ENCODE measurements around the gene EFCAB13. TPM values are rescaled to one million over a fixed set of nuclear protein-coding genes. Genes with fewer than 3 reads are reported as not detected.
"Not testable (repeated sequence)": the region's sequence is repeated elsewhere in the genome, so short reads cannot be mapped to it uniquely, and the experiment has no call there.

EFCAB13 gene
- total RNA-seq, 1 experiment from 2014 or later, result 5.9 TPM

- in situ Hi-C loops (cut with HindIII; ENCODE audit: low pct_unique_long_range_greater_than_20kb, low sequenced_read_pairs), result no loop called here
- DNase-seq (ENCODE audit: low read depth), result no peak
Measured at GRCh38 chr17:47388825-47389224, 65.1 kb downstream of the EFCAB13 start.

DNA sequence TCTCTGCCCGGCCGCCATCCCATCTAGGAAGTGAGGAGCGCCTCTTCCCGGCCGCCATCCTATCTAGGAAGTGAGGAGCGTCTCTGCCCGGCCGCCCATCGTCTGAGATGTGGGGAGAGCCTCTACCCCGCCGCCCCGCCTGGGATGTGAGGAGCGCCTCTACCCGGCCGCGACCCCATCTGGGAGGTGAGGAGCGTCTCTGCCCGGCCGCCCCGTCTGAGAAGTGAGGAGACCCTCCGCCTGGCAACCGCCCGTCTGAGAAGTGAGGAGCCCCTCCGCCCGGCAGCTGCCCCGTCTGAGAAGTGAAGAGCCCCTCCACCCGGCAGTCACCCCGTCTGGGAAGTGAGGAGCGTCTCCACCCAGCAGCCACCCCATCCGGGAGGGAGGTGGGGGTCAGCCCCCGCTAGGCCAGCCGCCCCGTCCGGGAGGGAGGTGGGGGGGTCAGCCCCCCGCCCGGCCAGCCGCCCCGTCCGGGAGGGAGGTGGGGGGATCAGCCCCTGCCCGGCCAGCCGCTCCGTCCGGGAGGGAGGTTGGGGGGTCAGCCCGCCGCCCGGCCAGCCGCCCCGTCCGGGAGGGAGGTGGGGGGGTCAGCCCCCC lies 73.9 kb downstream of the EFCAB13 start:
- DNase-seq (ENCODE audit: low read depth); in situ Hi-C loops (cut with HindIII; ENCODE audit: low pct_unique_long_range_greater_than_20kb, low sequenced_read_pairs): not testable (repeated sequence)

DNA sequence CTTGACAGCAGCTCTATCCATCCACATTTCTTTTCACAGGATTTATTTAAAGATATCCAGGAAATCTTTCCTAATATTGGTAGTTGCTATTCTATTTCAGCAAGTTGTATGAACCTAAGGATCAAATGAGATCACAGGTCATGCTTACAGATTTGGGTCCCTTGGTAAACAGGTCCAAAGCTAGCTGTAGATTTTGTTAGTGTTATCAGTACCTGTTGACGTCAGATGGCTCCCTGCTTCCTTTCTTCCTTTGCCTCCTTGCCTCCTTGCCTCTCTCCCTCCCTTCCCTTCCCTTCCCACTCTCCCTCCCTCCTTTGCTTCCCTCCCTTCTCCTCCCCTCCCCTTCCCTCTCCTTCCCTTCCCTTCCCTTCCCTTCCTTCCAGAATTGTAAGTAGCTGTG lies 76.6 kb downstream of the EFCAB13 start:
- in situ Hi-C loops (cut with HindIII; ENCODE audit: low pct_unique_long_range_greater_than_20kb, low sequenced_read_pairs), result no loop called here
- no peak for DNase-seq (ENCODE audit: low read depth)

- in situ Hi-C loops (cut with HindIII; ENCODE audit: low pct_unique_long_range_greater_than_20kb, low sequenced_read_pairs), result no loop called here
- no peak for DNase-seq (ENCODE audit: low read depth)
Measured at GRCh38 chr17:47401100-47401499, 77.3 kb downstream of the EFCAB13 start.

DNA sequence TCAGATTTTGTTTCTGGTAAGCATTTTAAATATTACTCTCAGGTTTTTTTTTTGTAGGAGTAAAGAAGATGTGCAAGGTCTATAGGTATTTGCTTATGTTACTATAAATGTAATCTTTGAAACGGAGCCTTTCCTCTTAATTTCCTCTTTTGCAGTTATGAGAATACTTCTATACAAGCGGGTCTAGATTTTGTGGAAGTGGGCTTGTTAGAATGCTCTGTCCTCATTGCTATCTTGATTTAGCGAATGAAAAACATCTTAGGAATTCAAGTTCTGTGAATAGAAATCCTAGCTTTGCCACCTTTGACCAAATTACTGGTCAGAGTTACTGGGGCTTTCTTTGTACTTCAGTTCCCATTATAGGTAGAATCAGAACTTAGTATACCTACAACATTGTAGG lies 80.3 kb downstream of the EFCAB13 start:
- in situ Hi-C loops (cut with HindIII; ENCODE audit: low pct_unique_long_range_greater_than_20kb, low sequenced_read_pairs), result no loop called here
- no peak for DNase-seq (ENCODE audit: low read depth)

DNA sequence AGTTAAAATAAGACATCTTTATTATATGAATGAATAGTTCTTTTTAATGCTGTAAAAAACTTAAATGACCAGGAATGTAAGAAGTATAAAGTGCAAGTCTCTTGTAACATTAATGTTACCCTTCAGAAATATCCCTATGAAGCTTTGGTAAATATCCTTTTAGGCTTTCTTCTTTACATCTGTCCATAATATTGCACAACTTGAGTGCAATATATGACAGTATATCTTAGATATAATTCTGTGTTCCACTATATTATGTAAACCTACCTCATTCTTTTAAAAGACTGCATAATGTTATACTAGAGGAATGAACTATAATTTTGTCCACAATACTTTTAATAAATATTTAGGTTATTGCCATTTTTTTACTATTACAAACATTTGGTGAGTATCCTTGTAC lies 81.1 kb downstream of the EFCAB13 start:
- DNase-seq (ENCODE audit: low read depth), result no peak
- in situ Hi-C loops (cut with HindIII; ENCODE audit: low pct_unique_long_range_greater_than_20kb, low sequenced_read_pairs), result no loop called here

DNA sequence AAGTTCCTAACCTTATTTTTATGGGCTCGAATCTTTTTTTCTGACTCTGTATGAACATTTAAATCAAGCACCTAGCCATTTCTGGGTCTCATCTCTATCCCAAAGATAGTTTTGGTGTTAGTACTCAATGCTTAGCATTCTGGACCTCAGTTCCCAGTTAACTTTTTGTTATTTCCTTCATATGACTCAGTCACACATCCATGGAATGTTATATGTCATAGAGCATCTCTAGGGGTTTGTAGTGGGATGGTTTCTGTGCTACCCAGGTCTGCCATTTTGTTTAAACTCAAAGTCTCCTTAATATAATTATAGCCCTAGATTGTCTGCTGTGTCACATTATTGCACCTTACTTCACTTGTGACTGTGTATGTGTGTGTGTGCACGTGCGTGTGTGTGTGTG lies 90.1 kb downstream of the EFCAB13 start:
- in situ Hi-C loops (cut with HindIII; ENCODE audit: low pct_unique_long_range_greater_than_20kb, low sequenced_read_pairs), result no loop called here

DNA sequence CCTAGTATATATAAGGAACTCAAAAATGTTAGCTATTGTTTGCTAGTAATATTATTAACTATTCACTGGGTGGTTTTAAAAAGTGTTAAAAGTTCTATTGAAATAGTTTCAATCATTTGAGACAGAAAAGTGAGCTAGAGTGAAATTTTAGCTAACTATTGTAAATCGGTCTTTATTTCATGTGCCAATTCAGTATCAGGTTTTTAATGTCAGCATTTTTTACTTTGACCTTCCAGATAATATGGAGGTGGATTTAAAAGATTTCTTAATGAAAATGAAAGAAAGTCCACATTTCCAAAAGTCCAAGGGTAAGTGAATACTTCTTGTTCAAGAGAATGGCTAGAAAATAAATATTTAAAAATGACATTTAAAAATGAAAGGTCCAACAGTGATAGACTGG lies 90.9 kb downstream of the EFCAB13 start:
- DNase-seq (ENCODE audit: low read depth), result no peak
- in situ Hi-C loops (cut with HindIII; ENCODE audit: low pct_unique_long_range_greater_than_20kb, low sequenced_read_pairs), result no loop called here

More for the DNA sequence above, 90.1 kb downstream of the EFCAB13 start:
- no peak for DNase-seq (ENCODE audit: low read depth)

DNA sequence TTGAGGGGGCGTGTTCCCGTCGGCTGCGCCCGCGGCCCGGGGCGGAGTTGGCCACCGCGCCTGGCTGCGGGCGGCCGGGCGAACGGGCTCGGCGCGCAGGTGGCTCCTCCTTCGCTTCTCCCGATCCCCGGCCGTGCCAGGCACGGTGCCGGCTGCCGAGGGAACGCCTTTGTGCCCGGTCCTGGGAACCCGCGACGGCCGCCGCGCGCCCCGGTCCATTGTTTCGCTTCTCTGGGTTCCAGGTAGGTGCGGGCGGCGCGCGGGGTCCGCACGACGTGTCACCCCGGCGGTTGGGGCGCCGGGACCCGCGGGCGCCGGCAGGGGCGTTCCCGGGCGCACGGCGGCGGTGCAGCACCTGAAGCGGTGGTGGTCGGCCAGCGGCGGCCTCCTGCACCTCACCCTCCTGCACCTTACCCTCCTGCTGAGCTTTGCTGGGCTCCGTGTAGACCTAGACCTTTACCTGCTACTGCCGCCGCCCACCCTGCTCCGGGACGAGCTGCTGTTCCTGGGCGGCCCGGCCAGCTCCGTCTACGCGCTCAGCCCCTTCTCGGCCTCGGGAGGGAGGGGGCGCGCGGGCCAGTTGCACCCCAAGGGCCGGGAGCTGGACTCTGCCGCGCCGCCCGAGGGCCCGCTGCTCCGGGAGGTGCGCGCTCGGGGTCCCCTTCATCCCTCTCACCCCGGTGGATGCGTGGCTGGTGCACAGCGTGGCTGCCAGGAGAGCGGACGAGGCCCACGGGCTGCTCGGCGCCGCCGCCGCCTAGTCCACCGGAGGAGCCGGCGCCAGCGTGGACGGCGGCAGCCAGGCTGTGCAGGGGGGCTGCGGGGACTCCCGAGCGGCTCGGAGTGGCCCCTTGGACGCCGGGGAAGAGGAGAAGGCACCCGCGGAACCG lies 99.9 kb downstream of the EFCAB13 start:
- in situ Hi-C loops (cut with HindIII; ENCODE audit: low pct_unique_long_range_greater_than_20kb, low sequenced_read_pairs), result no loop called here
- DNase-seq (ENCODE audit: low read depth), result no peak

DNA sequence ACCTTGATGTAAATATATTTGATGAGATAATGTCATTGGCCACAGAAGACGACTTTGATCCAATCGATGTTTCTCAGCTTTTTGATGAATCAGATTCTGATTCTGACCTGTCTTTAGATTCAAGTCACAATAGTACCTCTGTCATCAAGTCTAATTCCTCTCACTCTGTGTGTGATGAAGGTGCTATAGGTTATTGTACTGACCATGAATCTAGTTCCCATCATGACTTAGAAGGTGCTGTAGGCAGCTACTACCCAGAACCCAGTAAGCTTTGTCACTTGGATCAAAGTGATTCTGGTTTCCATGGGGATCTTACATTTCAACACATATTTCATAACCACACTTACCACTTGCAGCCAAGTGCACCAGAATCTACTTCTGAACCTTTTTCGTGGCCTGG lies 101.5 kb downstream of the EFCAB13 start:
- in situ Hi-C loops (cut with HindIII; ENCODE audit: low pct_unique_long_range_greater_than_20kb, low sequenced_read_pairs); DNase-seq (ENCODE audit: low read depth): not testable (repeated sequence)

DNA sequence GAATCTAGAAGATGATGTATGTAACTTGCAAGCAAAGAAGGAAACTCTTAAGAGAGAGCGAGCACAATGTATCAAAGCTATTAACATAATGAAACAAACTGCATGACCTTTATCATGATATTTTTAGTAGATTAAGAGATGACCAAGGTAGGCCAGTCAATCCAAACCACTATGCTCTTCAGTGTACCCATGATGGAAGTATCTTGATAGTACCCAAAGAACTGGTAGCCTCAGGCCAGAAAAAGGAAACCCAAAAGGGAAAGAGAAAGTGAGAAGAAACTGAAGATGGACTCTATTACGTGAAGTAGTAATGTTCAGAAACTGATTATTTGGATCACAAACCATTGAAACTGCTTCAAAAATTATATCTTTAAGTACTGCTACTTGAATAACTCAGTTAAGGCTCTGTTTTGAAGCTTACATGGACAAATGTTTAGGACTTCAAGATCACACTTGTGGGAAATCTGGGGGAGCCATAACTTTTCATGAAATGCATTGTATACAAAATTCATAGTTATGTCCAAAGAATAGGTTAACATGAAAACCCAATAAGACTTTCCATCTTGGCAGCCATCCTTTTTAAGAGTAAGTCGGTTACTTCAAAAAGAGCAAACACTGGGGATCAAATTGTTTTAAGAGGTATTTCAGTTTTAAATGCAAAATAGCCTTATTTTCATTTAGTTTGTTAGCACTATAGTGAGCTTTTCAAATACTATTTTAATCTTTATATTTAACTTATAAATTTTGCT lies 102.3 kb downstream of the EFCAB13 start:
- DNase-seq (ENCODE audit: low read depth); in situ Hi-C loops (cut with HindIII; ENCODE audit: low pct_unique_long_range_greater_than_20kb, low sequenced_read_pairs): not testable (repeated sequence)

DNA sequence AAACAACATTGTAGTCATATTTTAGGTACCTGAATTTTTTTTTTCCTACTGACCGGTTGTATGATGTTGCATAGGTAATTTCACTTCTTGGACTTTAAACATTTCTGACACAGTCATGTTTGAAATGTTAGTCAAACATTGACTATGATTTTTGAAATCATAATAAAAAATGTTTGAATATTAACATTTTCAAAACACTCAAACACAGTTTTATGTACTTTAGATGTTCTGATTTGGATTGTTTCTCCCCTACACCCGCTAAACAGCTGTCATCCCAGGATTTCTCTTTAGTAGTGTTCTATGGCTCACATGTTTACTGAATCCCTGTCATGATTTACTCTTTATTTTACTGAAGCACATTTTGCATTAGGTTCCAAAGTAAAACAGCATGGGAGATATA lies 104.2 kb downstream of the EFCAB13 start:
- DNase-seq (ENCODE audit: low read depth), result no peak
- in situ Hi-C loops (cut with HindIII; ENCODE audit: low pct_unique_long_range_greater_than_20kb, low sequenced_read_pairs), result no loop called here

- DNase-seq (ENCODE audit: low read depth); in situ Hi-C loops (cut with HindIII; ENCODE audit: low pct_unique_long_range_greater_than_20kb, low sequenced_read_pairs): not testable (repeated sequence)
Measured at GRCh38 chr17:47432240-47432639, 108.5 kb downstream of the EFCAB13 start.

DNA sequence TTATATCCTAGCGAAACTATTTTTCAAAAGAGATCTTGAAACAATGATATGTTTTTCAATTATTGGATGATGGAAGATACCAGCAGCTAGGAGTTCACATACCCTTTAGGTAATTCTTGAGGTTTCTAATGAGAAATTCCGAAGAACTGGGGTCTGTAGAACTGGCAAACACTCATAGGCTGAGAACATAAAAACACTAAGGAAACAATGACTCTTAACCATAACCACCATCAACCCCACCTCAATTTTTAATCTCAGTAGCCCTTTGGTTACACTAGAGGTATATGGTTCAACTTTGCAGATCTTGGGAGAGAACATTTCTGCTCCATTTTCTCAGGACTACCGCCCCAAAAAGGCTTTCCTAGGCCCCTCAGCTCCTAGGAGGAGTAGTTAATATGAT lies 141.4 kb downstream of the EFCAB13 start:
- DNase-seq (ENCODE audit: low read depth), result no peak
- in situ Hi-C loops (cut with HindIII; ENCODE audit: low pct_unique_long_range_greater_than_20kb, low sequenced_read_pairs), result no loop called here

- in situ Hi-C loops (cut with HindIII; ENCODE audit: low pct_unique_long_range_greater_than_20kb, low sequenced_read_pairs); DNase-seq (ENCODE audit: low read depth): not testable (repeated sequence)
Measured at GRCh38 chr17:47466976-47467375, 143.2 kb downstream of the EFCAB13 start.

DNA sequence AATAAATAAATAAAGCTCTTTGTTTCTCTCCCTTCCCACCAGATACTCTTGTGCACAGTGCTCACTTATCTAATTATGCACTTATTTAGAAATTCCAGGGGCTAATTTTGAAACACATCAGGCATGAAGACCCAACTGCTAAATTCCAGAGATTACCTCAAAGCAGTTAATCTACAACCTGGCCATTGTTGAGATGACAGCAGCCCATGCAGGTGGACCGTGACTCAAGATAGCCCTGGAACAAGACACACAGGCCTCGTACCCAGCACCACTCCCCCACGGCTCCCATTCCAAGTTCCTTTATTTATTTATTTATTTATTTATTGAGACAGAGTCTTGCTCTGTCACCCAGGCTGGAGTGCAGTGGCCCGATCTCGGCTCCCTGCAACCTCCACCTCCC lies 147.1 kb downstream of the EFCAB13 start:
- in situ Hi-C loops (cut with HindIII; ENCODE audit: low pct_unique_long_range_greater_than_20kb, low sequenced_read_pairs), result no loop called here
- DNase-seq (ENCODE audit: low read depth), result peak; percentile 23

DNA sequence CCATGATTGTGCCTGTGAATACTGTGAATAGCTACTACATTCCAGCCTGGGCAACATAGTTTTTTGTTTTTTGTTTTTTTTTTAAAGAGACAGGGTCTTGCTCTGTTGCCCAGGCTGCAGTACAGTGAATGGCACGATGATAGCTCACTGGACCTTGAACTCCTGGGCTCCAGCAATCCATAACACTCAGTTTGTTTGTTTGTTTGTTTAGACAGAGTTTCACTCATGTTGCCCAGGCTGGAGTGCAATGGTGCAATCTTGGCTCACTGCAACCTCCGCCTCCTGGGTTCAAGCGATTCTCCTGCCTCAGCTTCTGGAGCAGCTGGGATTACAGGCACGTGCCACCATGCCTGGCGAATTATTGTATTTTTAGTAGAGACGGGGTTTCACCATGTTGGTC lies 148.3 kb downstream of the EFCAB13 start:
- in situ Hi-C loops (cut with HindIII; ENCODE audit: low pct_unique_long_range_greater_than_20kb, low sequenced_read_pairs), result not testable (repeated sequence)

More for the DNA sequence above, 148.3 kb downstream of the EFCAB13 start:
- not testable (repeated sequence) for DNase-seq (ENCODE audit: low read depth)
